HG03066 (cell line): ENCODE measurements around the gene PRRT1.

Source experiments
- ATAC-seq: cut with Tn5 transposase; IDR thresholded peaks from one replicate; pipeline ENCODE4 v1.9.1; 2021; ENCODE audit warnings: low read depth; ENCODE audit not compliant: unreplicated experiment

PRRT1 gene

GRCh38 chr6:32175711-32176475 is 24.2 kb upstream of the PRRT1 start, which contains the start of gene AGPAT1:
Gene AGPAT1 (minus strand): TSS chr6:32176084. CDS start chr6:32171496, 4,588 bp downstream.
- no peak for ATAC-seq

GRCh38 chr6:32175322-32175710 is 23.6 kb upstream of the PRRT1 start:
- ATAC-seq, result no peak

- ATAC-seq, result no peak
Observed at GRCh38 chr6:32174416-32174815, 22.7 kb upstream of the PRRT1 start.

- no peak for ATAC-seq
Observed at GRCh38 chr6:32173051-32173727, 21.4 kb upstream of the PRRT1 start.

- no peak for ATAC-seq
Observed at GRCh38 chr6:32171234-32171633, 19.5 kb upstream of the PRRT1 start.

- ATAC-seq, result no peak
Observed at GRCh38 chr6:32170294-32170693, 18.6 kb upstream of the PRRT1 start.

GRCh38 chr6:32168807-32169591 is 17.3 kb upstream of the PRRT1 start:
- no peak for ATAC-seq

GRCh38 chr6:32168350-32168749 is 16.6 kb upstream of the PRRT1 start:
- no peak for ATAC-seq

GRCh38 chr6:32167761-32168262 is 16.1 kb upstream of the PRRT1 start:
- no peak for ATAC-seq

GRCh38 chr6:32167154-32167760 is 15.5 kb upstream of the PRRT1 start:
- ATAC-seq, result no peak

GRCh38 chr6:32166411-32167061 is 14.8 kb upstream of the PRRT1 start:
- ATAC-seq, result no peak

GRCh38 chr6:32164295-32164694 is 12.6 kb upstream of the PRRT1 start, which contains the start of gene EGFL8:
Gene EGFL8 (plus strand): TSS chr6:32164595. CDS start chr6:32166166, 1,571 bp downstream.
- ATAC-seq, result no peak

- ATAC-seq, result no peak
Observed at GRCh38 chr6:32163559-32164258, 12.0 kb upstream of the PRRT1 start.

- ATAC-seq, result no peak
Observed at GRCh38 chr6:32158052-32158451, 6.3 kb upstream of the PRRT1 start.

GRCh38 chr6:32156891-32157290 is 5.2 kb upstream of the PRRT1 start:
- ATAC-seq, result no peak

- peak; percentile 65 for ATAC-seq
Observed at GRCh38 chr6:32154514-32155161, 2.9 kb upstream of the PRRT1 start.

GRCh38 chr6:32153564-32154513 is 2.1 kb upstream of the PRRT1 start, which contains the start of gene PPT2:
Gene PPT2 (plus strand): TSS chr6:32154141. CDS start chr6:32154595, 454 bp downstream.
- peak; percentile 30 for ATAC-seq
